ENCODE measurements around the gene LGALS9B.
"Not testable (repeated sequence)": the region's sequence is repeated elsewhere in the genome, so short reads cannot be mapped to it uniquely, and the experiment has no call there.

- TF ChIP-seq, protein P1, sequence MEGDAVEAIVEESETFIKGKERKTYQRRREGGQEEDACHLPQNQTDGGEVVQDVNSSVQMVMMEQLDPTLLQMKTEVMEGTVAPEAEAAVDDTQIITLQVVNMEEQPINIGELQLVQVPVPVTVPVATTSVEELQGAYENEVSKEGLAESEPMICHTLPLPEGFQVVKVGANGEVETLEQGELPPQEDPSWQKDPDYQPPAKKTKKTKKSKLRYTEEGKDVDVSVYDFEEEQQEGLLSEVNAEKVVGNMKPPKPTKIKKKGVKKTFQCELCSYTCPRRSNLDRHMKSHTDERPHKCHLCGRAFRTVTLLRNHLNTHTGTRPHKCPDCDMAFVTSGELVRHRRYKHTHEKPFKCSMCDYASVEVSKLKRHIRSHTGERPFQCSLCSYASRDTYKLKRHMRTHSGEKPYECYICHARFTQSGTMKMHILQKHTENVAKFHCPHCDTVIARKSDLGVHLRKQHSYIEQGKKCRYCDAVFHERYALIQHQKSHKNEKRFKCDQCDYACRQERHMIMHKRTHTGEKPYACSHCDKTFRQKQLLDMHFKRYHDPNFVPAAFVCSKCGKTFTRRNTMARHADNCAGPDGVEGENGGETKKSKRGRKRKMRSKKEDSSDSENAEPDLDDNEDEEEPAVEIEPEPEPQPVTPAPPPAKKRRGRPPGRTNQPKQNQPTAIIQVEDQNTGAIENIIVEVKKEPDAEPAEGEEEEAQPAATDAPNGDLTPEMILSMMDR (IDR thresholded peaks at IDR 0.05), result not testable (repeated sequence)
- TF ChIP-seq POLR2A (IDR thresholded peaks at IDR 0.05), result not testable (repeated sequence)
Observed at GRCh38 chr17:20444581-20445236, 22.6 kb downstream of the LGALS9B start.
